ENCODE data around the gene WBP1L.
"Not testable (repeated sequence)": the region's sequence is repeated elsewhere in the genome, so short reads cannot be mapped to it uniquely, and the experiment has no call there.

WBP1L gene

DNA sequence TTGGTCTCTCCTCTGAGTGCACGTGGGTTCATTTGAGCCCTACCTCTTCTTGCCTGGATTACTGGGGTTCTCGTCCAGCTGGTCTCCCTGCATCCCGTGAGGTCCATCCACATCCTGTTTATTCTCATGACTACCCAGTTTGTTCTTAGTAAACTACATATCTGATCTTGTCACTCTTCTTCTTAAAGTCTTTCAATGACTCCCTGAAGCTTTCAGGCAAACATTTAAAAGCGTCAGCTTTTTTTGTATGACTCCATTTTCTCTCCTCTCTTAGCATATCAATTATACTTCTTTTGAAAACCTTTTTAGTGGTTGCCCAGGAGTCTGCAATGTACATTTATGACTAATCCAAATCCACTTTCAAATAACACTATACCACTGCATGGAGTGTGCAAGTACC, 21.8 kb upstream of the WBP1L start:
- DNase-seq (ENCODE audit: low read depth in 4 of 4, low spot score in 1 of 4): no peak

- no peak for DNase-seq (ENCODE audit: low read depth in 4 of 4, low spot score in 1 of 4)
These were observed 19.8 kb upstream of the WBP1L start for GRCh38 chr10:102723989-102724388.

GRCh38 chr10:102726274-102726673, 17.5 kb upstream of the WBP1L start:
- no peak for DNase-seq (ENCODE audit: low read depth in 4 of 4, low spot score in 1 of 4)

DNA sequence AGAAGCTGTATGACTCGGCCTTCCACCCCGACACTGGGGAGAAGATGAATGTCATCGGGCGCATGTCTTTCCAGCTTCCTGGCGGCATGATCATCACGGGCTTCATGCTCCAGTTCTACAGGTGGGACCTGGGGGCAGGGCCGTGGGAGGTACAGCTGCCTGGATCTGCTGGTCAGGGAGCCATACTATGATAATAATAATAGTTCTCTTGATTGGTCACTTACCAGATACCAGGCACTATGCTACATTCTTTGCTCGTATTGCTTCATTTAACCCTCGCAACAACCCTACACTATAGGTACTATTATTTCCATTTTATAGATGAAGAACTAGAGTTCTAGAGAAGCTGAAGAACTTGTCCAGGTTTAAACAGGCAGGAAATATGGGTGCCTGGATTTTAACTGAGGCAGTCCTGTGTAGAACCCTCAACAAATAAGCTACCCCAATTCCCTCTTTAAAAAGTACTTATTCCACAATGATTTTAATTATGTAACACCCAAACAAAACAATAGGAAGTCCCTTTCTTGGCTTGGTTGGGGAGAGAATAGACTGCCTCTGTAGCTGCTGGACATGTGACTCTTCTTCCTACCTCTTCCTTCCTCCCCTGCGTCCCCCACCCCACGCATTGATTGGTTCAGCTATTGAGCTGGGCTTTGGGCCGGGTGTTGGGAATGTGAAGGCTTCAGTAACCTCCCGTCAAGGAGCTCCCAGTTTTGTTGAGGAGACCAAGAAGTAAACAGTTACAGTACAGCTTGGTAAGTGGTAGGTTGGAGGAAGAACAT, 16.5 kb upstream of the WBP1L start:
- no peak for DNase-seq (ENCODE audit: low read depth in 4 of 4, low spot score in 1 of 4)

GRCh38 chr10:102729029-102730026, 14.4 kb upstream of the WBP1L start:
- DNase-seq (ENCODE audit: low read depth in 4 of 4, low spot score in 1 of 4): peak in 2 of 4 experiments; percentile 25 to 30

- DNase-seq (ENCODE audit: low read depth in 4 of 4, low spot score in 1 of 4): no peak
These were observed 12.4 kb upstream of the WBP1L start for GRCh38 chr10:102731222-102731800.

DNA sequence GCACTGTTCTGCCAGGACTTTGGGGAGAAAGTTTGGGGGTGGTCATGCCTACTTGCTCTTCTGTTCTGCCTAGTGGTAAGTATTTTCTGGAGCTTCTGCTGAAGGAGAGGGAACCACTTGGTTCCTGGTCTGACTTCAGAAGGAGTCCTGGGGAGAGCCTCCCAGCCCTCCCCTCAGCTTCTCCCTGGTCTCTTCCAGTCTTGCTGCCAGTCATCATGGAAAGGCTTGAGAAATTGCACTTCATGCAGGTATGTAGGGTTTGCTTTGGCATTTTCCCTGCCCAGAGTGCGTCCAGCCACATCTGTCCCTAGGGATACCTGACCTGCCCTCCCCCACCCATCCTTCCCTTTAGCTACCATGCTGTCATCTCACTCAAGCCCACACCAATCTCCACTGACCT, 11.1 kb upstream of the WBP1L start:
- no peak for DNase-seq (ENCODE audit: low read depth in 4 of 4, low spot score in 1 of 4)

- no peak for DNase-seq (ENCODE audit: low read depth in 4 of 4, low spot score in 1 of 4)
These were observed 8.6 kb upstream of the WBP1L start for GRCh38 chr10:102735065-102735562.

- DNase-seq (ENCODE audit: low read depth in 4 of 4, low spot score in 1 of 4): no peak
These were observed 5.0 kb upstream of the WBP1L start for GRCh38 chr10:102738692-102739121.

- no peak for DNase-seq (ENCODE audit: low read depth in 4 of 4, low spot score in 1 of 4)
These were observed 3.5 kb upstream of the WBP1L start for GRCh38 chr10:102740229-102740628.

DNA sequence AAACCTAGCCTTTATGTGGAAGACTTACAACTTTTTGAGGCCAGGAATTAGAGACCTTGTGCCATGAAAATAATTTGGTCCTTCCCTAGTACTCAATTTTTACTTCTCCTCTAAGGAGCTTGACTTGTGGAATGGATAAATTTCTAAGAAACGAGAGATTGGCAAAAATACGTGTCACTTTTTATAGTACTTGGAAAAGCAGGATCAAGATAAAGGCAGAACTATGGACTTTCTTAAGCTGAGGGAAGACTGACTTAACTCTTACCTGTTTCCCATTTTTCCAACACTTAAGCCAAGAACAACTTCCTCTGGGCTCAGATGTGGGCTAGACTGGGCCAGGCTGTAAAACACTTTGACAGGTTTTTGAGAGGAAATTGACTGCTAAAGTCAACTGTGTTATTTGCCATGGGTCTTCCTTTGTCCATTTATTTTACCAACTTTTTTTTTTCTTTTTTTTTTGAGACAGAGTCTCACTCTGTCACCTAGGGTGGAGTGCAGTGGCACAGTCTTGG, 2.0 kb upstream of the WBP1L start:
- no peak for DNase-seq (ENCODE audit: low read depth in 4 of 4, low spot score in 1 of 4)

GRCh38 chr10:102742313-102742712, 1.4 kb upstream of the WBP1L start:
- not testable (repeated sequence) for DNase-seq (ENCODE audit: low read depth in 4 of 4, low spot score in 1 of 4)

DNA sequence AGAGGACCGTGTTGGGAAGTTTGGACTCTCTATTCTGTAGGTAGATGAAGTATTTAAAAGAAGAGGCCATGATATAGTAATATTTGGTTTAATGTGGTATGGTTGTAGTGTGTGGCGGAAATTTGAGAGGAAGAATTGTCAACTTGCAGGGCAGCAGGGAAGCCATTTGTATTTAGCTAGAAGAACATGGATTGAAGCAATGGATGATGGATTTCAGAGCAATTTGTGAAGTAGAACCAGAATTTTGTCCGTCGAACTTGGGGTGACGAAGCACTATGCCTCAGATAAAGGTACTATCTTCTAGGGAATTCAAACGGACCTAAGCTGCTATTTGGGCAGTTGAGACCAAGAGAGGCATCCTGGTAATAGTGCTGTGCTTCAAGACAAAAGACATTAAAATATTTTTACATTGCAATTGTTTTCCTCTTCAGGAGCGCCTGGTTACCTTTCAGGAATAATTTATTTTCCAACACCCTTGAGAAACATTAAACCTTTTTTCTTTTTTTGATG, 615 bp upstream of the WBP1L start:
- DNase-seq (ENCODE audit: low read depth in 4 of 4, low spot score in 1 of 4): no peak

- DNase-seq (ENCODE audit: low read depth in 4 of 4, low spot score in 1 of 4): no peak
These were observed 765 bp downstream of the WBP1L start for GRCh38 chr10:102744374-102745051.

GRCh38 chr10:102745157-102745556, 1.4 kb downstream of the WBP1L start:
- no peak for DNase-seq (ENCODE audit: low read depth in 4 of 4, low spot score in 1 of 4)

DNA sequence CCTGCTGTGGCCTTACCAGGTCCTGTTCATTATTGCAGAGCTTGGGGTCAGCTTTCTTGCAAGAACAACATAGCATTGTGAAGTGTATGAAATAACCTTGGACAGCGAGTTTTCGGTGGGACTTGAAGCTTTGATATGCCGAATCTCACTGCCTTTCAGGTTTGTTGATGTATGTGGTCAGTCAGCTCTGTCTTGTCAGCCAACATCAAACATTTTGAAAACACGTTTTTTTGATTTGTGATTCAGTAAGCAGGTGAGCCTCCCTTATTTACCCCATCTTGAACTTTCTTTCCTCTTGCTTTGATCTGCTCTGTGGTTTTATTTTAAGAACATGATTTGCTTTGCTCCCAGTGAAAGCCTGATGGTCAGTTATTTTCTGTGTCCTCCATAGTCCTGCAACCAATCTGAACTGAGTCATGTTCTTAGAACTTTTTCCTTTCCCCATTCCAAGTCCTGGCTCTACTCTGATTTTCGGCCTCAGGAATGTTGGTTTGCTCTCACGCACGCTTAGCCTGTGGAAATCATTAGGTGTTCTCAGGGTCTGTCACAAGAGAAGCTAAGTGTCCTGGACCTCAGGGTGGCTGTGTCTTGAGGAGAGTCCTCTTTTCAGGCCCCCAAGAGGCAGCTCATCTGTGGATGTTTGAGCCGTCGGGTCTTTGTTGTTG, 8.7 kb downstream of the WBP1L start:
- DNase-seq (ENCODE audit: low read depth in 4 of 4, low spot score in 1 of 4): no peak

- DNase-seq (ENCODE audit: low read depth in 4 of 4, low spot score in 1 of 4): no peak
These were observed 9.4 kb downstream of the WBP1L start for GRCh38 chr10:102752934-102753664.

DNA sequence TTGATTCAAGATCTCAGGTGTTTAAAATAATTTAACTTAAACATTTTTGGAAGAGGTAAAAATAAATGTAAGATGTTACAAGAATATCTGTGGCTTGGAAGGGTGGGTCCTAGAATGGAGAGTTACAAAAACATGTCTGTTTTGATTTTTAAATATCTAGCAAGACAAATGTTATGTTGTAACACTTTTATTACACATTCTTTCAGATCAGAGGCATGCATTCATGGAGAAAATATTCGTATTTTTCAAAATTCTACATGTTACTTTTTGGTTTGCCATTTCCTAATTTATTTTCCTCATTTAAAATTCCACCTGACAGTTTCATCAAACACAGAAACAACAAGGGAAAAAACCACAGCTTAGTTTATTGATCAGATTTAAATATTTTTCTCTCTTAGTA, 10.0 kb downstream of the WBP1L start:
- DNase-seq (ENCODE audit: low read depth in 4 of 4, low spot score in 1 of 4): no peak

GRCh38 chr10:102757323-102757722, 13.6 kb downstream of the WBP1L start:
- no peak for DNase-seq (ENCODE audit: low read depth in 4 of 4, low spot score in 1 of 4)

Measured in stimulated activated CD4-positive, alpha-beta T cell treated with anti-CD3 and anti-CD28 coated beads, Interleukin-1b, Interleukin-23, amount 100 ng/mL, for 24 hours (primary cell).